IMR-90 (cell line): ENCODE results near the gene ERP27. TPM values are rescaled to one million over a fixed set of nuclear protein-coding genes. Genes with fewer than 3 reads are reported as not detected.
A peak's percentile ranks its signal among the peaks of the same experiment; 100 is the strongest.

Experiments
- ATAC-seq: fragments of 200-7000 bp; cut with Tn5 transposase; 2 replicates; pipeline ENCODE4 v1.9.1; 2020; ENCODE audit warnings: low read depth, mild to moderate bottlenecking, moderate library complexity
- BruUV-seq: library from RNA; stranded (reverse); fragments of 400-500 nt; replicated peaks from 2 replicates; lab custom pipeline; 2021; lab: Mats Ljungman, UMichigan
- CTCF ChIA-PET: fragments of 300-600 bp; formaldehyde crosslinking; extraction: SDS; loops from one replicate; lab custom pipeline; 2021; ENCODE audit warnings: antibody characterized with exemption; lab: Yijun Ruan, JAX
- POLR2A ChIA-PET: fragments of 300-600 bp; sonication (Branson Sonifier 250); formaldehyde crosslinking; loops from one replicate; lab custom pipeline; 2022; ENCODE audit warnings: antibody characterized with exemption; ENCODE audit not compliant: unreplicated experiment; lab: Charles Lee
- DNase-seq: peaks from one replicate; pipeline ENCODE4 v3.0.0; 2013
- H2AFZ ChIP-seq: replicated peaks from 2 replicates; pipeline ENCODE3; 2013; ENCODE audit warnings: low read length, mild to moderate bottlenecking; ENCODE audit not compliant: poor library complexity
- H2AK5ac ChIP-seq: 2 replicates; pipeline ENCODE4 v1.6.1; 2013; ENCODE audit warnings: low read depth, low read length, inconsistent platforms
- H2AK9ac ChIP-seq: replicated peaks from 2 replicates; pipeline ENCODE3; 2013; ENCODE audit warnings: mild to moderate bottlenecking, low read depth, low read length, moderate library complexity; ENCODE audit not compliant: poor library complexity
- H2BK120ac ChIP-seq: 2 replicates; pipeline ENCODE4 v1.6.1; 2013; ENCODE audit warnings: low read depth, low read length, inconsistent platforms
- H2BK15ac ChIP-seq: 3 replicates; pipeline ENCODE4 v1.6.1; 2013; ENCODE audit warnings: low read depth, low read length, inconsistent platforms
- H2BK20ac ChIP-seq: 2 replicates; pipeline ENCODE4 v1.6.1; 2013; ENCODE audit warnings: low read depth, mild to moderate bottlenecking, inconsistent platforms, low read length, moderate library complexity
- H2BK5ac ChIP-seq: 2 replicates; pipeline ENCODE4 v1.6.1; 2013; ENCODE audit warnings: mild to moderate bottlenecking, low read depth, low read length, inconsistent platforms; ENCODE audit not compliant: poor library complexity, severe bottlenecking
- H3K14ac ChIP-seq: replicated peaks from 2 replicates; pipeline ENCODE4 v1.6.1; 2013; ENCODE audit warnings: low read depth, low read length, inconsistent platforms
- H3K18ac ChIP-seq: 2 replicates; pipeline ENCODE4 v1.6.1; 2013; ENCODE audit warnings: low read depth, low read length, control low read depth
- H3K23ac ChIP-seq: 2 replicates; pipeline ENCODE4 v1.6.1; 2013; ENCODE audit warnings: low read depth, low read length, inconsistent platforms
- H3K27ac ChIP-seq: 2 replicates; pipeline ENCODE4 v1.5.1; 2013; ENCODE audit warnings: mild to moderate bottlenecking, control low read depth, low read length; ENCODE audit not compliant: insufficient read depth
- H3K27me3 ChIP-seq: 2 replicates; pipeline ENCODE4 v1.6.1; 2013; ENCODE audit warnings: low read length; ENCODE audit not compliant: control insufficient read depth, insufficient read depth
- H3K36me3 ChIP-seq: 2 replicates; pipeline ENCODE4 v1.6.1; 2013; ENCODE audit warnings: low read length, mixed read lengths; ENCODE audit not compliant: control insufficient read depth, insufficient read depth
- H3K4ac ChIP-seq: 2 replicates; pipeline ENCODE4 v1.6.1; 2013; ENCODE audit warnings: low read depth, low read length, inconsistent platforms
- H3K4me1 ChIP-seq: 2 replicates; pipeline ENCODE4 v1.6.1; 2013; ENCODE audit warnings: low read length, mixed read lengths; ENCODE audit not compliant: control insufficient read depth, insufficient read depth
- H3K4me2 ChIP-seq: 2 replicates; pipeline ENCODE4 v1.6.1; 2013; ENCODE audit warnings: low read depth, mild to moderate bottlenecking, control low read depth, low read length, moderate library complexity
- H3K4me3 ChIP-seq: 2 replicates; pipeline ENCODE4 v1.5.1; 2013; ENCODE audit warnings: low read depth, mild to moderate bottlenecking, control low read depth, low read length, moderate library complexity; ENCODE audit not compliant: insufficient read depth
- H3K56ac ChIP-seq: 2 replicates; pipeline ENCODE4 v1.6.1; 2013; ENCODE audit warnings: low read length, inconsistent platforms; ENCODE audit not compliant: insufficient read depth; ENCODE audit errors: extremely low read depth
- H3K79me1 ChIP-seq, 2 experiments: 2 replicates each; pipeline ENCODE4 v1.6.1; 2013; ENCODE audit warnings: low read length in 2 of 2, inconsistent platforms in 1 of 2, low read depth in 1 of 2
- H3K9ac ChIP-seq: 2 replicates; pipeline ENCODE4 v1.6.1; 2013; ENCODE audit warnings: low read depth, low read length, control low read depth
- H3K9me1 ChIP-seq: 2 replicates; pipeline ENCODE4 v1.6.1; 2013; ENCODE audit warnings: low read length, inconsistent platforms; ENCODE audit not compliant: insufficient read depth
- H3K9me3 ChIP-seq: 2 replicates; pipeline ENCODE4 v1.6.1; 2013; ENCODE audit warnings: low read length; ENCODE audit not compliant: control insufficient read depth, insufficient read depth
- H4K20me1 ChIP-seq: 2 replicates; pipeline ENCODE4 v1.6.1; 2013; ENCODE audit warnings: low read length, inconsistent platforms; ENCODE audit not compliant: insufficient read depth
- H4K5ac ChIP-seq: 2 replicates; pipeline ENCODE4 v1.6.1; 2013; ENCODE audit warnings: mild to moderate bottlenecking, low read depth, low read length, control low read depth
- H4K8ac ChIP-seq, 2 experiments: 2 replicates each; pipeline ENCODE4 v1.6.1; 2013; ENCODE audit warnings: low read depth in 2 of 2, low read length in 2 of 2, control low read depth in 1 of 2, inconsistent platforms in 1 of 2
- H4K91ac ChIP-seq: 2 replicates; pipeline ENCODE4 v1.6.1; 2013; ENCODE audit warnings: low read depth, low read length, inconsistent platforms; ENCODE audit not compliant: insufficient read depth
- MXI1 ChIP-seq: IDR thresholded peaks from 2 replicates; pipeline ENCODE4 v1.6.1; 2012; ENCODE audit warnings: low read depth, mild to moderate bottlenecking, low read length, moderate library complexity, borderline replicate concordance
- POLR2A ChIP-seq: IDR thresholded peaks from 2 replicates; pipeline ENCODE4 v1.6.1; 2012; ENCODE audit warnings: mild to moderate bottlenecking, low read depth, low read length
- SMC3 ChIP-seq: fragments of 150-350 bp; IDR thresholded peaks from 2 replicates; pipeline ENCODE4 v1.6.1; 2016; ENCODE audit warnings: low read depth, mild to moderate bottlenecking, antibody characterized with exemption, low read length, moderate library complexity
- USF2 ChIP-seq: fragments of 150-350 bp; IDR thresholded peaks from 2 replicates; pipeline ENCODE4 v1.6.1; 2017; ENCODE audit warnings: mild to moderate bottlenecking, antibody characterized with exemption, low read length, low read depth
- WGBS, 2 experiments: methylation state at CpG; one replicate each; pipeline versions ENCODE4 v1.1.5 to v1.1.7; 2013; ENCODE audit warnings: missing lambda C conversion rate in 2 of 2; ENCODE audit not compliant: insufficient read length in 1 of 2; ENCODE audit errors: extremely low coverage in 2 of 2; 5-methylcytosine and 5-hydroxymethylcytosine counted together
- dilution Hi-C: fragments of 300-500 bp; cut with HindIII; formaldehyde crosslinking; loops from one replicate; pipeline ENCODE4 v1.14.3; 2018; ENCODE audit warnings: low sequenced_read_pairs; ENCODE audit not compliant: unreplicated experiment
- in situ Hi-C: fragments of 300-500 bp; cut with MboI; formaldehyde crosslinking; loops from 3 replicates; pipeline ENCODE4 v1.14.3; 2019; ENCODE audit warnings: low sequenced_read_pairs, inconsistent platforms, mixed read lengths
- intact Hi-C: fragments of 100-400 bp; cut with micrococcal nuclease; formaldehyde crosslinking; loops from 2 replicates; pipeline ENCODE4 v1.10.0; 2022
- polyA plus RNA-seq, 3 experiments: library from polyadenylated mRNA; depleted of rRNA; stranded (reverse); fragments of >200 nt; gene quantifications; 2 replicates each; pipeline ENCODE4 v1.2.3, GENCODE V29; 2012; ENCODE audit warnings: low replicate concordance in 1 of 3
- total RNA-seq: library from RNA; depleted of rRNA; stranded (reverse); fragments of >200 nt; gene quantifications from 2 replicates; pipeline ENCODE4 v1.2.3, GENCODE V29; 2012
- TF ChIP-seq, protein P1 (sequence below): conservative IDR thresholded peaks from 2 replicates; pipeline ENCODE4 v1.5.1; 2012; ENCODE audit warnings: mild to moderate bottlenecking, low read depth, low read length, improper control_type of control experiment

ERP27 gene
- total and polyA plus RNA-seq, 2 of the 4 experiments (the other 2 are of a cell fraction) = not detected

DNA sequence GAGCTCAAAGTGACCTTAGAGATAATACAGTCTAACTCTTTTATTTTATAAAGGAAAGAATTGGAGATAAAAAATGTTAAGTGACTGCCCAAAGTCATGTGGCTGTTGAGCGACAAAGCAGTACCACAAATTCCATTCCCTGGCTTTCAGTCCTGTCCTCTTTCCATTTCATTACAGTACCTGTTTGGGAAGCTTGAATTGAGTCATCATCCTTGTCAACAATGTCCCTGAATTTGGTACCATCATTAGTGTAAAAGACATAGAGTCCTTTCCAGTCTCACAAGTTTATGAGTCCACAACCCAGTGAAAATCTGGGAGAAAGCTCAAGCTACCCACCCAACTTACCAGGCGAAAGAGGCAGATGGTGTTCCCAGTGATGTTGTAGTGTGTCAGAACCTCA lies 3.8 kb downstream of the ERP27 start:
- no peaks in the 10 kb centered on the region for H4K20me1 ChIP-seq
- no peak overlapping the region for H2BK120ac ChIP-seq
- H3K36me3 ChIP-seq = no peaks in the 10 kb centered on the region
- no peak overlapping the region for H2BK20ac ChIP-seq
- ChIA-PET CTCF (no interaction called here), POLR2A (no interaction called here)
- no peak overlapping the region for H3K4ac ChIP-seq
- H3K14ac ChIP-seq = no peak overlapping the region
- peak overlapping the region; percentile 48; the same call in 1 of the 2 replicates for H3K18ac ChIP-seq
- intact Hi-C loops (loop anchor here (1.0 kb wide), 1 partner anchor 17 kb away; no protein-coding TSS in a partner anchor), dilution Hi-C loops (no loop called here), in situ Hi-C loops (no loop called here)
- H2BK5ac ChIP-seq = no peak overlapping the region
- H3K27me3 ChIP-seq = no peaks in the 10 kb centered on the region
- H3K56ac ChIP-seq = no peak overlapping the region
- WGBS, 2 experiments = 100% methylated on average over 1 of the region's 2 CpGs; no CpG with 5 or more reads in 1 of the 2 experiments
- no peaks in the 10 kb centered on the region for H3K9me3 ChIP-seq
- DNase-seq (no peak), ATAC-seq (no peak)
- H3K27ac ChIP-seq = no peak overlapping the region
- no peaks in the 10 kb centered on the region; the same call in 1 of the 2 replicates for H3K9me1 ChIP-seq
- no peak overlapping the region for H3K4me3 ChIP-seq
- no peak overlapping the region for H4K8ac ChIP-seq
- no peak overlapping the region for H2BK15ac ChIP-seq
- H3K4me1 ChIP-seq = peaks cover 3% of the 10 kb centered on the region; the same call in 1 of the 2 replicates
- H2AK5ac ChIP-seq = no peak overlapping the region
- H3K79me1 ChIP-seq = no peaks in the 10 kb centered on the region
- no peak for TF ChIP-seq POLR2A
- no peak for TF ChIP-seq MXI1
- TF ChIP-seq, protein P1, sequence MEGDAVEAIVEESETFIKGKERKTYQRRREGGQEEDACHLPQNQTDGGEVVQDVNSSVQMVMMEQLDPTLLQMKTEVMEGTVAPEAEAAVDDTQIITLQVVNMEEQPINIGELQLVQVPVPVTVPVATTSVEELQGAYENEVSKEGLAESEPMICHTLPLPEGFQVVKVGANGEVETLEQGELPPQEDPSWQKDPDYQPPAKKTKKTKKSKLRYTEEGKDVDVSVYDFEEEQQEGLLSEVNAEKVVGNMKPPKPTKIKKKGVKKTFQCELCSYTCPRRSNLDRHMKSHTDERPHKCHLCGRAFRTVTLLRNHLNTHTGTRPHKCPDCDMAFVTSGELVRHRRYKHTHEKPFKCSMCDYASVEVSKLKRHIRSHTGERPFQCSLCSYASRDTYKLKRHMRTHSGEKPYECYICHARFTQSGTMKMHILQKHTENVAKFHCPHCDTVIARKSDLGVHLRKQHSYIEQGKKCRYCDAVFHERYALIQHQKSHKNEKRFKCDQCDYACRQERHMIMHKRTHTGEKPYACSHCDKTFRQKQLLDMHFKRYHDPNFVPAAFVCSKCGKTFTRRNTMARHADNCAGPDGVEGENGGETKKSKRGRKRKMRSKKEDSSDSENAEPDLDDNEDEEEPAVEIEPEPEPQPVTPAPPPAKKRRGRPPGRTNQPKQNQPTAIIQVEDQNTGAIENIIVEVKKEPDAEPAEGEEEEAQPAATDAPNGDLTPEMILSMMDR = no peak
- no peak for TF ChIP-seq SMC3
- no peak for TF ChIP-seq USF2
- no peak overlapping the region for H3K9ac ChIP-seq
- H3K23ac ChIP-seq = no peak overlapping the region
- H4K91ac ChIP-seq = no peak overlapping the region
- H3K4me2 ChIP-seq = no peak overlapping the region
- H2AK9ac ChIP-seq = no peak overlapping the region
- no TSS peak for BruUV-seq
- H2AFZ ChIP-seq = no peak overlapping the region
- H4K5ac ChIP-seq = no peak overlapping the region; the same call in 1 of the 2 replicates
